HFF-Myc (cell line): Measurements from ENCODE around the gene MFRP.
"Not testable (repeated sequence)": the region's sequence is repeated elsewhere in the genome, so short reads cannot be mapped to it uniquely, and the experiment has no call there.

Experiments used
- DNase-seq: peaks from one replicate; pipeline ENCODE4 v3.0.0-alpha.2; 2011; ENCODE audit warnings: low read depth; ENCODE audit errors: extremely low read depth
- H3K4me3 ChIP-seq: replicated peaks from 2 replicates; pipeline ENCODE4 v1.5.1; 2011; ENCODE audit warnings: low read depth, mild to moderate bottlenecking, control low read depth, low read length
- CTCF ChIP-seq: IDR thresholded peaks from 2 replicates; pipeline ENCODE4 v1.5.1; 2012; ENCODE audit warnings: mild to moderate bottlenecking, low read depth, low read length, control low read depth; ENCODE audit errors: missing control alignments

The MFRP gene

GRCh38 chr11:119346605-119347004, at the start of gene MFRP:
Gene MFRP, minus strand, starts transcription at chr11:119346705. Its CDS starts 192 bp downstream, at chr11:119346513.
- no peak for TF ChIP-seq CTCF
- no peak within 1 kb of the TSS for H3K4me3 ChIP-seq
- no peak for DNase-seq

GRCh38 chr11:119391275-119391674, 44.8 kb upstream of the MFRP start:
- no peak for TF ChIP-seq CTCF
- DNase-seq, result no peak
- H3K4me3 ChIP-seq, result no peak overlapping the region

- no peak overlapping the region for H3K4me3 ChIP-seq
- peak; percentile 43 for TF ChIP-seq CTCF
- no peak for DNase-seq
These were observed 43.2 kb upstream of the MFRP start for GRCh38 chr11:119389611-119390254.

DNA sequence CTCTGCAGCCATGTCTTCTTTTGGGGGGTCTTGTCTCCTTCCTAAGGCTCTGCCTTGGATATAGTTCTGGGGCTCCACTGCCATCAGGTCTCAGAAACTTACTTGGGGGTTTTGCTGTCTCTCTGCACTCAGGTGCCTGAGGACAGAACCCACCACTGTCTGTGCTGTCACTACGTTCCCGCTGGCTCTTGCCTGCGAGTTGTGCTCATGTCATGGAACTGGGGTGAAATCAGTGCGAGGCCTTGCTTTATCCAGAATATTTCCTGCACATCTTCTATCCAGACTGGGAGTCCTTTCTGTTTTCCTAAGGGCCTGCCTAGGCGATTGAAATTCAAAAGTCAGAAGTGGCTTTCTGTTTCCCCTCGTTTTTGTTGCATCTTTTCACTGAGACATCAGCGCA, 41.6 kb upstream of the MFRP start:
- no peak for TF ChIP-seq CTCF
- no peak overlapping the region for H3K4me3 ChIP-seq
- no peak for DNase-seq

DNA sequence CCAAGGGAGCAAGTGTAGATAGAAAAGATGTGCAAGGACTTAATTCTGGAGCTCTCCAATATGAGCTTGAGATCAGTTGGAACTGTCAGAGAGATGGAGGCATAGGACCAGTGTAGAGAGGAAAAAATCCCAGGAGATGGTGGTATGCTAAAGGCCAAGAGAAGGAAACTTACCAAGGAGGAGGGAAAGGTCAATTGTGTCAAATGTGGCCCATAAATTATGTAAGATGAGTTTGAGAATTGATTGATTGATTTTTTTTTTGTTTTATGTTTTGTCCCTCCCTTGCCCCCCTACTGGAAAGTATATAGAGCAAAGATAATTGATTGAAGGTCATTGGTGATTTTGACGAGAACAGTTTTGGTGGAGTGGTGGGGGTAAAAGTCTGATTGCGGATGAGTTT, 37.8 kb upstream of the MFRP start:
- TF ChIP-seq CTCF, result no peak
- DNase-seq, result no peak

GRCh38 chr11:119382513-119382912, 36.0 kb upstream of the MFRP start:
- not testable (repeated sequence) for DNase-seq
- H3K4me3 ChIP-seq, result peak overlapping the region; percentile 55

More for the DNA sequence above, 37.8 kb upstream of the MFRP start:
- no peak overlapping the region for H3K4me3 ChIP-seq

DNA sequence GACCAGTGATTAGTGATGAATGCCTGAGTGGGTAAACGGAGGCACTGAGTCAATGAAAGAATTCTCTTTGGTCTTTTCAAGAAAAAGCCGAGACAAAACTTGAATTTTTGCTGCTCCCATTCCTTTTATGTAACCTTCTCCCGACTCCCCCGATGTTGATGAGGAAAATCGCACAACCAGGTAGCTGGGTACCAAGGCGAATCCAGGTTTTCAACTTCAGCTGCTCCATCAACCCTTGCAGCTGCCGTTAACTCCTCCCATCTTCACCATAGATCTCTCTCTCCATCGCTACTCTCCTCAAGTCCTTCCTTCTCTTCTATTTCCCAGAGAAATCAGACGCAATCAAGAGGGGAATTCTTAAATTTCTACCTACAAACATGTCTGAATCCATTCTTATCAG, 35.6 kb upstream of the MFRP start:
- no peak for TF ChIP-seq CTCF
- no peak for DNase-seq

More for the DNA sequence above, 35.6 kb upstream of the MFRP start:
- H3K4me3 ChIP-seq, result peak overlapping the region; percentile 55
